GM12873 (cell line): ENCODE results near the gene KLF11.

Experiments used
- TF ChIP-seq, protein P1 (sequence below): IDR thresholded peaks from 2 replicates; pipeline ENCODE4 v1.5.1; 2012; ENCODE audit warnings: low read depth, mild to moderate bottlenecking, moderate library complexity, low read length, control low read depth; ENCODE audit not compliant: insufficient read depth; ENCODE audit errors: missing control alignments

The KLF11 gene

DNA sequence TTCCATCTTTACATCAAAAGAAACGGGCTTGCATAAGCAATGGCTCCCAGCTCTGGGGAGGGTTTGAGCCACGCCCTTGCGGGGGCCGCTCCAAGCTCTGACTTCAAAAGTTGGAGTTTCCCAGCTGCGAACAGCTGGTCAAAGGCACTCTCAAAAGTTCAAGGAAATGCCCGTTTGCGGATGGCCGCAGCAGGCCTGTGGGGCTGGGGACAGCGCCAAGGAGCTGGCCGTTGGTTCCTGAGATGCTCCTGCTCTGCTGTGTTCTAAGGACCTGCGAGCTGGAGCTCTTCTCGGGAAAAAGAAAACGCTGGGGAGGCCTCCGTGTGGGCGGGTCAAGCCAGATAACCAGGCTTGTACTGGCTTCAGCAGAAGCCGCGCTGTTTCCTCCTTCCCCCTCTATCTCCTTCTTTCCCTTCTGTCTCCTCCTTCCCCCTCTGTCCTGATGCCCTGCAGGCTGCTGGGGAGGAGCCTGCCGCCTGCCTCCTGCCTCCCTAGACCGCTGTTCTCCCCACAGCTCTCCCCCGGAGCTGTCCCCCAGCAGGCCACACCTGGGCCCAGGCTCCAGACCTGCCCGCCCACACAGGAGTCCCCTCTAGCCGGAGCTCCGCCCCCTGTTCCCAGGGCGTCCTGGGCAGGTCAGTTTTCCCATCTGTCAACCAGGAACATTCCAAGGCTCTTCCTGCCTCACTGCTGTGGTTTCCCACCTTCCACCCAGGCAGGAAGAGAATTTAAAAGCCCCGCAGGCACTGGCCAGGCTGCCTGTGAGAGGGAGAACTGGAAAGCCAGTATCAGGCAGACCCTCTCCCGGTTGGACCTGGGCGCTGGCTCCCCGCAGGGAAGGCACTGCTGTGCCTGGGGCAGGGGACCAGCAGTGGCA is 14.1 kb downstream of the KLF11 start:
- TF ChIP-seq, protein P1, sequence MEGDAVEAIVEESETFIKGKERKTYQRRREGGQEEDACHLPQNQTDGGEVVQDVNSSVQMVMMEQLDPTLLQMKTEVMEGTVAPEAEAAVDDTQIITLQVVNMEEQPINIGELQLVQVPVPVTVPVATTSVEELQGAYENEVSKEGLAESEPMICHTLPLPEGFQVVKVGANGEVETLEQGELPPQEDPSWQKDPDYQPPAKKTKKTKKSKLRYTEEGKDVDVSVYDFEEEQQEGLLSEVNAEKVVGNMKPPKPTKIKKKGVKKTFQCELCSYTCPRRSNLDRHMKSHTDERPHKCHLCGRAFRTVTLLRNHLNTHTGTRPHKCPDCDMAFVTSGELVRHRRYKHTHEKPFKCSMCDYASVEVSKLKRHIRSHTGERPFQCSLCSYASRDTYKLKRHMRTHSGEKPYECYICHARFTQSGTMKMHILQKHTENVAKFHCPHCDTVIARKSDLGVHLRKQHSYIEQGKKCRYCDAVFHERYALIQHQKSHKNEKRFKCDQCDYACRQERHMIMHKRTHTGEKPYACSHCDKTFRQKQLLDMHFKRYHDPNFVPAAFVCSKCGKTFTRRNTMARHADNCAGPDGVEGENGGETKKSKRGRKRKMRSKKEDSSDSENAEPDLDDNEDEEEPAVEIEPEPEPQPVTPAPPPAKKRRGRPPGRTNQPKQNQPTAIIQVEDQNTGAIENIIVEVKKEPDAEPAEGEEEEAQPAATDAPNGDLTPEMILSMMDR: no peak

DNA sequence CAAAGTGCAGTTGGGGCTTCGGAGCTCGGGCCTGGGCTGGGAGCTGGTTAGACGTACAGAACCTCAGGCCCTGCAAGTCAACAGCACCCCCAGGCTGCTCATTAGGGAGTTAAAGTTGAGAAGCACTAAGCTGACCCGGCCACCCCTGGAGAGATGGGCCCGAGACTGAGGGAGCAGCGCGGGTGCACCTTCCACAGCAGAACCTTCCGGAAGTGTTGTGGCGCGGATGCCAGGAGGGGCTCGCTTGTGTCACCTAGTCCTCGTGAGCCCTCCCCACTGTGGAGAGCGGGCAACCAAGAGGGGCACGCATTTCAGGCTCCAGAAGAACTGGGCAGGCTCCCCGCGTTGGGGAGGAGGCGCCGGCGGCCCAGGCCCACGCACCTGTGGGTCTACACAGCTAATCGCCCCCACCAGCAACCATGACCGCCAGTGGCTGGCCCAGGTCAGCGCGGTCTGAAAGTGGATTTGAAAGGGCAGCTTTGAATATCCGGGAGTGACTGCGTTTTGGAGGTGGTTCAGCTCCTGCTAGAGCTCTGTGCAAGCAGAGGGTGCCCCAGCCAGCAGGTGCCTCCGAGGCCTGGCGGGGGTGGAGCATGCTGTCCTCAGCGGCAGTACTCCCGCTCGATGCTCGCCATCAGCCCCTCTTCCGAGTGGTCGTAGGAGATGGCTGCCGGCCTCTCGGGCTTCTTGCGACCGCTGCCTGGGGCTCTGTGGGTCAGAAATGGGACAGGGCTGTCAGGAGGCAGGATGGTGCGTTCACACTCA is 15.1 kb downstream of the KLF11 start:
- TF ChIP-seq, protein P1: no peak

DNA sequence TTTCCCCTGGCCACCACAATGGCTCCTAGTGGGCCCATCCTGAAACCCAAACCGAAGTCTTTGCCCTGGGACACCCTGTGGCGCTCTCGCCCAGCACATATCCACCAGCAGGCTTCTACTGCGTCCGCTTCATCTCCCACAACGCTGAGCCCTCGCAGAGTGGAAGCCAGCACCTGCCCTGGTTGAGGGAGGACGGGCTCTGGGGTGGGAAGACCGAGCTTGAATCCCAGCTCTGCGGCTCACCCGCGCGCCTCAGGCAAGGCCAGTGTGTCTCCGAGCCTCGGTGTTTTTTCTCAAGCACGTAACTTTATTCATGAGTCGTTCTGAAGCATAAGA is 15.6 kb downstream of the KLF11 start:
- TF ChIP-seq, protein P1: no peak

DNA sequence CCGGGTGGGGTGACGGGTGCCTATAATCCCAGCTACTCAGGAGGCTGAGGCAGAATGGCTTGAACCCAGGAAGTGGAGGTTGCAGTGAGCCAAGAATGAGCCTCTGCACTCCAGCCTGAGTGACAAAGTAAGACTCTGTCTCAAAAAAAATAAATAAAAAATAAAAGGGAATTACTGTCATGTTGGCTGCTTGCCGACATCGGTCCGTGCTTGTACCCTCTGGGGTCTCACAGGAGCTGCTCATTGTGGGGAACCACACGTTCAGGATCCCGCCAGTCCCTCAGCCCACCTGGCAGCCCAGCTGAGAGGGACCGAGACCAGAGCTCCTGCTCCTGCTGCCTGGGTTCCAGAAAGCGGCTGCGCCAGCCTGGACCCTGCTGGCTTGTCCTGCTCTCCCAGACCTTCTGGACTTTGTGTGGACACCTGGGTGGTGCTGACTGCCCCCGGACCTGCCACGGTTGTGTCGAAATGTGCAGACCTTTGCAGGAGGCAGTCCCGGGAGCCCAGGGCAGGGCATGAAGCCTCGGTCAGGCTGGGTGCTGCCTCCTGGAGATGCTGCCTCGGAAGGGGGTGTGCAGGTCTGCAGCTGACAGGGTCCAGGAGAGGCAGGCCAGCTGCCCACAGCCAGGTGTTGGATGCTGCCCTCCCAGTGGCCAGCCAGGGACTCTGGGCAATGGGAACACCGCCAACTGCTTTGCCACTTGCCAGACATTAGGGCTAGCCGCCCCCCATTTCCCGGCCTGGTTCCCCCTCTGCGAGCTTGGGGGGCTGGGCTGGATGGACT is 16.4 kb downstream of the KLF11 start:
- TF ChIP-seq, protein P1: no peak

DNA sequence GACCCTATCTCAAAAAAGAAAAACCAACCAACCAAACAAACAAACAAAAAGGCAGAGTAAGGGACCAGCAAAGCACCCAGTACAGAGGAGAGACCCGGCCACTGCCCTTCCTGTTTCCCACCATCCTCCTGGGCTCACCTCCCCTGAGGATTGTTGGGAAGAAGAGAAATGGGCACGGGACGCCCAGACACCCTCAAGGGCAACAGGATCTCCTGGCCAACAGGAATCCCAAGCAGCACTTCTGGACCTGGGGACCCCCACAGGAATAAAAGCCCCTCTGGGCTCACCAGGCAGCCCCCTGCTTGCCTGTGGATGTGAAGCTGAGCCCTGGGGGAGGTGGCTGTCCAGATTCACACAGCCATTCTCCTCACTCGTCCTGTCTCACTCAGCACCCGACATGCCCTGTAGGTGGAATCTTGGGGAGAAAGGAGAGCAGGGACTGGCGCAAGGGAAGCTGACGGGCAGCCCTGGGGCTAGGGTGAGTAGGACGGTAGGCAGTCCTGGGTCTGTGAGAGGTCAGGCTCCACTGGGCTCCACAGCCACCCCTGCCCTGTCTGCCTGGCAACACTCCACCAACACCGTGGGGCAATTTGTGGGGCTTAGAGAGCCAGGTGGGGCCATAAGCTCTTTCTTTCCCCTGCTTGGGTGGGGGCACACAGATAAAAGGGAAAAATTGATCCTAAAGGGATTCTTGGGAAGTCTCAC is 18.0 kb downstream of the KLF11 start:
- TF ChIP-seq, protein P1: no peak

DNA sequence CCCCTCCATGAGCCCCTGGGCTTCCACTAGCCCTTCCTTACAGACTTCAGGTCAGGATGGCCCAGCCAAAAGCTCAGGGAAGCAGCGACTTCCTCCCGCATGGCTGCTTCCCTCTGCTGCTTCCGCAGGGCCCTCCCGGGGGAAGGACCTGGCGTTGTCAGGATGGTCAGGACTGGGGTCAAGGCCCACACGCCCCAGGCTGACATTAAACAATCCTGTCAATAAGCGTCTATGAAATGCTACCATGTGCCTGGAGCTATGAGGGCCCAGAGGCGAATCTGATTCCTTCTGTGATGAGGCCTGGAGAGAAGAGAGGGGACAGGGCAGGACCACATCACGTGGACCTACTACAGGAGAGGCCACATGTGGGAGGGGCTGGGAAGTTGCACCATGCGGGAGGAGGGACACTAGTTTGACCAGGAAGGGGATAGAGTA is 19.6 kb downstream of the KLF11 start:
- TF ChIP-seq, protein P1: no peak
